GM21737 (cell line): ENCODE results near the gene LYPD4.
"Not testable (repeated sequence)": the region's sequence is repeated elsewhere in the genome, so short reads cannot be mapped to it uniquely, and the experiment has no call there.

Experiments used
- ATAC-seq: cut with Tn5 transposase; IDR thresholded peaks from one replicate; pipeline ENCODE4 v1.9.1; 2021; ENCODE audit warnings: mild to moderate bottlenecking, moderate library complexity; ENCODE audit not compliant: unreplicated experiment

The LYPD4 gene

GRCh38 chr19:41802770-41803169 is 41.7 kb downstream of the LYPD4 start:
- ATAC-seq, result no peak

GRCh38 chr19:41801792-41802211 is 42.7 kb downstream of the LYPD4 start:
- ATAC-seq, result no peak

GRCh38 chr19:41801031-41801430 is 43.5 kb downstream of the LYPD4 start:
- ATAC-seq, result no peak

GRCh38 chr19:41799444-41800000 is 45.0 kb downstream of the LYPD4 start:
- no peak for ATAC-seq

DNA sequence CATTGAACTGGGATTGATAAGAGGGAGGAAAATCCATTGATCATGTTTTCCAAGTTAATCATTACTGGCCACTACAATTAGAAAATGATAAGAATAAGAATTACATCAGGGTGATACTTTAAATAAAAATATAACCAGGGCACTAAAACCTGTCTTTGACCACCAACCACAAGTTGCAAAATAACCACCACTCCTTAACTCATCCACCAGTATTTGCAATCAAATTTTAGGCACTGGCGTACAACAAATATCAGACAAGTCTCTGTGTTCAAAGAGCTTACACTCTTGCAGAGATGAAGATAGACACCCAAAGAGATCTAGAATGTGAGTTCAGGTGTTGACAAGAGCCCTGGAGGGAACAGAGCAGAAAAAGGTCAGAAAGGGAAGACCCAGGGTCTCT is 47.6 kb downstream of the LYPD4 start:
- no peak for ATAC-seq

GRCh38 chr19:41796362-41796761 is 48.1 kb downstream of the LYPD4 start, which contains the start of gene CEACAM3:
TSS of gene CEACAM3 (plus strand) at chr19:41796587. CDS start at chr19:41796678, 91 bp downstream.
- ATAC-seq, result no peak

- ATAC-seq, result no peak
These were observed 49.4 kb downstream of the LYPD4 start for GRCh38 chr19:41795031-41795461.

DNA sequence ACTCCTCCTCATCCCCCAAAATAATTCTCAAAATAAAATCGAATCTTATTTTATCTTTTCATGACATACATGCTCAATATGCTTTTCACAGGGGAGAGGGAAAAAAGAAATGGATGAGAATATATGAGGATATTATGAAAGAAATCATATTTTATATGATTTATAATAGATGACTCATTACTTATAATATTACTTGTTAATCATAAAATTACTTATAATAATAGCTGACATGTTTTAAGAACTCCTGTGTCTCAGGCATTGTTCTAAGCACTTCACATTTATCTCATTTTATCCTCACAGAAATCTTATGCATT is 51.1 kb downstream of the LYPD4 start:
- no peak for ATAC-seq

DNA sequence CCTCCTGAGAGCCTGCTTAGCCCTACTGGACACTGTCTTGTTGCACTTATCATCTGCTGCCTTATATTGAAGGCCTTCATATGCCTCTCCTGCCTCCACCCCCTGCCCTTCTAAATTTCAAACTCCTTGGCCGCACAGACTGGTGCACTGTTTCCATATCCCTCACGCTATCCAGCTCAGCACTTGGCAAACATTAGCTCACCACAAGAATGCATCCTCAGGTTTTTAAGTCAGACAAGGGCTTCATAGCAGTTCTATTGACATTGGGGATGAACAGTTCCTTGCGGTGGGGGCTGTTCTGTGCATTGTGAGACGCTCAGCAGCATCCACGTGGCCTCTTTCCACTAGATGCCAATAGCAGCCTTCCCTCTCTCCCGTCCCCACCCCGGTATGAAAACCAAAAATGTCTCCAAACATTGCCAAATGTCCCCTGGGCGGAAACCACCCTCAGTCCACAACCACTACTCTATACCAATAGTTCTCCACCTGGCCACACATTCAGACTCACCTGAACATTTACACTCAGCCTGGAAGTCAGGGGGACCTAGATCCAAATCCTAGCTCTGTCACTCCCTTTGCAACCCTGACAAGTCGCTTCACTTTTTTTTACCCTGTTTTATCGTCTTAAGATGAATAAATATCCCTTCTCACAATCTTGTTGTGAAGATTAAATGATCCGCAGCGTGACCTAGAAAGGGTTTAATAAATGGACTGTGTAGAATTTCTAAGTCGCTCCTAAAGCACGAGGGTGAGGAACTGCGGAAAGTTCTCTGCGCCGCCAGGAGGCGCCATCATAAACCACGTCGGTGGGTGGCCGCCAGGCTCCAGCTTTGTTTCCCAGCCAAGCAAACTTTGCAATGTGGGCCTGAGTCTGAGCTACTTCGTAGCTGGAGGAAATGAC is 51.7 kb downstream of the LYPD4 start:
- ATAC-seq, result no peak

DNA sequence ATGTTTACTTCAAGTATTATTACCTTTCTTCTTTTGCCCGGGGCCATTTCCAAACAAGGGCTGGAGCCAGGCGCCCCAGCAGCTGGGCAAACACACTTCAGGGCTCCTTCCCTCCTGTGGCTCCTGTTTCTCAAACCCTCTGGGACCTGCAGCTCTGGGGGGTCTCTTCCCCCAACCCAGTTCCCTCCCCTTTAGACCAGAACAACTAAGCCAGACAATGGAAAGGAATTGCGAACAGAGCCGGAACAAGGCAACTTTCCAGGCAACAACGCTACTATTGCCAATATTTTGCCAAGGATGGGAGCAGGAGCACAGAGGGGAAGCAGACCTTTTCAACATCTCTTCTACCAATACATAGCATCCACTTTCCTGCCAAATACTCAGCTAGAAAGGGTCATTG is 55.4 kb downstream of the LYPD4 start:
- not testable (repeated sequence) for ATAC-seq

DNA sequence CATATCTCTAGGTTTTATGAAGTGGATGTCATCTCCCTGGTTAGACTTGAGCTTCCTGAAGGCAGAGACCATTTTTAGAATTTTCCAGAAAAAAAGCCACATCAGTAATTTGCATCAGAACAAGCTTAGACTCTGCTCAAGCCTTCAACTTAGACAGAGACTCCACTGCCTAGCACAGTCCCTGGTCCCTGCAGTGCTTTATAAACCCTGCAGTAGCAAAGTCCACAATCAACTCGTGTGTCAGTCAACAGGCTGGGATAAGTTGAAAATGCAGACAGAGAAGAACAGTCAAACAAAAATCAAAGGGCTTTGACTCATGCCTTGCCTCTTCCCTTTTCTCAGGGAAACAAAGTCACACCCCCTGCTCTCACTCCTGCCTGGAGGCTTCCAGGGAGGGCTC is 56.0 kb downstream of the LYPD4 start:
- ATAC-seq, result not testable (repeated sequence)
